CD4-positive, alpha-beta memory T cell (primary cell): Measurements from ENCODE around the gene ANAPC16. TPM values are rescaled to one million over a fixed set of nuclear protein-coding genes. Genes with fewer than 3 reads are reported as not detected.
"Not testable (repeated sequence)": the region's sequence is repeated elsewhere in the genome, so short reads cannot be mapped to it uniquely, and the experiment has no call there.

Experiments used
- CTCF ChIA-PET: fragments of 350-600 bp; sonication (Branson Sonifier 250); formaldehyde crosslinking; loops from one replicate; lab custom pipeline; 2021; ENCODE audit warnings: inconsistent platforms; ENCODE audit not compliant: partially characterized antibody; lab: Charles Lee
- POLR2A ChIA-PET: fragments of 350-600 bp; sonication (Branson Sonifier 250); formaldehyde crosslinking; loops from one replicate; lab custom pipeline; 2021; ENCODE audit not compliant: partially characterized antibody; lab: Charles Lee
- DNase-seq, 5 donors: peaks; one replicate each; pipeline versions ENCODE4 v3.0.0 to v3.0.0-alpha.2; 2020 to 2022; ENCODE audit warnings: mixed read lengths in 1 of 5
- H3K27ac ChIP-seq: one replicate; pipeline ENCODE4 v1.7.0; 2013; ENCODE audit warnings: low read depth, low read length
- H3K27me3 ChIP-seq: 2 replicates; pipeline ENCODE4 v1.7.0; 2013; ENCODE audit warnings: mild to moderate bottlenecking, low read length, moderate library complexity; ENCODE audit not compliant: insufficient read depth
- H3K36me3 ChIP-seq: 2 replicates; pipeline ENCODE4 v1.7.0; 2013; ENCODE audit warnings: mild to moderate bottlenecking, low read length, moderate library complexity; ENCODE audit not compliant: insufficient read depth
- H3K4me1 ChIP-seq: 2 replicates; pipeline ENCODE4 v1.7.0; 2013; ENCODE audit warnings: mild to moderate bottlenecking, low read length, moderate library complexity; ENCODE audit not compliant: insufficient read depth
- H3K4me3 ChIP-seq, 2 donors: one replicate each; pipeline ENCODE4 v1.7.0; 2013; ENCODE audit warnings: low read length in 2 of 2, mild to moderate bottlenecking in 1 of 2
- H3K9me3 ChIP-seq, 2 donors: one replicate each; pipeline ENCODE4 v1.7.0; 2013; ENCODE audit warnings: low read length in 2 of 2, control low read depth in 1 of 2; ENCODE audit not compliant: control insufficient read depth in 1 of 2
- H3K27ac Mint-ChIP-seq, 7 donors: one replicate each; pipeline ENCODE4 v1.8.0; 2020 to 2021; ENCODE audit warnings: mixed read lengths in 7 of 7, mild to moderate bottlenecking in 6 of 7, inconsistent platforms in 3 of 7, moderate library complexity in 3 of 7
- H3K27me3 Mint-ChIP-seq, 2 donors: one replicate each; pipeline ENCODE4 v1.8.0; 2020 to 2021; ENCODE audit warnings: mixed read lengths in 2 of 2
- H3K36me3 Mint-ChIP-seq, 2 donors: one replicate each; pipeline ENCODE4 v1.8.0; 2020 to 2021; ENCODE audit warnings: mixed read lengths in 2 of 2, inconsistent platforms in 1 of 2, mild to moderate bottlenecking in 1 of 2
- H3K4me1 Mint-ChIP-seq, 4 donors: one replicate each; pipeline ENCODE4 v1.8.0; 2020 to 2021; ENCODE audit warnings: mixed read lengths in 4 of 4, mild to moderate bottlenecking in 1 of 4
- H3K4me3 Mint-ChIP-seq, 8 donors: one replicate each; pipeline ENCODE4 v1.8.0; 2020 to 2021; ENCODE audit warnings: mixed read lengths in 8 of 8, mild to moderate bottlenecking in 7 of 8, moderate library complexity in 6 of 8, inconsistent platforms in 3 of 8
- H3K9me3 Mint-ChIP-seq, 8 donors: one replicate each; pipeline ENCODE4 v1.8.0; 2020 to 2021; ENCODE audit warnings: mixed read lengths in 8 of 8, mild to moderate bottlenecking in 5 of 8, inconsistent platforms in 3 of 8, moderate library complexity in 1 of 8
- intact Hi-C: fragments of 100-400 bp; cut with micrococcal nuclease; formaldehyde crosslinking; loops from one replicate; pipeline ENCODE4 v1.15.1; 2023
- polyA plus RNA-seq, 2 donors: library from polyadenylated mRNA; unstranded; fragments of 300-500 nt; fragmentation: Illumina TruSeq; gene quantifications; one replicate each; pipeline ENCODE4 v1.2.3, GENCODE V29; 2021
- total RNA-seq, 2 experiments: library from RNA; stranded (reverse); gene quantifications; one replicate each; pipeline ENCODE4 v1.2.3, GENCODE V29; 2021

Gene ANAPC16
- total and polyA plus RNA-seq, 4 experiments from 2014 or later = 114 to 472 (median 221) TPM

- H3K27ac Mint-ChIP-seq = no peak overlapping the region
- no peak for DNase-seq
- peaks cover 30 to 63% (median 43%) of the 10 kb centered on the region in 4 donors for H3K4me1 Mint-ChIP-seq
- no peaks in the 10 kb centered on the region for H3K27me3 ChIP-seq
- H3K4me3 Mint-ChIP-seq = no peak overlapping the region
- intact Hi-C loops = no loop called here
- peaks cover 13 to 36% of the 10 kb centered on the region in 2 donors for H3K36me3 Mint-ChIP-seq
- no peak overlapping the region for H3K4me3 ChIP-seq
- H3K9me3 Mint-ChIP-seq = no peaks in the 10 kb centered on the region
- H3K9me3 ChIP-seq = no peaks in the 10 kb centered on the region
- no peaks in the 10 kb centered on the region for H3K27me3 Mint-ChIP-seq
- peaks cover 53% of the 10 kb centered on the region for H3K4me1 ChIP-seq
- H3K27ac ChIP-seq = no peak overlapping the region
- ChIA-PET POLR2A (interaction anchor here (0.6 to 2.2 kb wide), 4 partner anchors 76 to 1924 kb away, joined by 3 to 6 read pairs (median 4); partner anchors contain the start of gene DNAJB12), CTCF (interaction anchor here (0.6 to 9.1 kb wide), 20 partner anchors 10 to 310 kb away, joined by 3 to 89 read pairs (median 4); no protein-coding TSS in a partner anchor)
- H3K36me3 ChIP-seq = peaks cover 14% of the 10 kb centered on the region
Measured at GRCh38 chr10:72221278-72221677, 5.5 kb downstream of the ANAPC16 start.

GRCh38 chr10:72223743-72224101 lies 7.9 kb downstream of the ANAPC16 start:
- Mint-ChIP-seq H3K36me3 (peaks cover 13 to 41% of the 10 kb centered on the region in 2 donors), H3K27me3 (no peaks in the 10 kb centered on the region), H3K9me3 (no peaks in the 10 kb centered on the region), H3K4me1 (peaks cover 36 to 57% (median 45%) of the 10 kb centered on the region in 4 donors), H3K27ac (peak overlapping the region; percentile 17 to 91 (median 78)), H3K4me3 (peak overlapping the region in 3 of 8 donors; percentile 22 to 69 (median 44))
- intact Hi-C loops = loop anchor here (1.0 to 2.0 kb wide), 4 partner anchors 97 to 327 kb away; no protein-coding TSS in a partner anchor
- ChIA-PET POLR2A (interaction anchor here (0.6 to 1.7 kb wide), 8 partner anchors 24 to 135 kb away, joined by 3 to 6 read pairs (median 4); partner anchors contain the start of gene SPOCK2), CTCF (interaction anchor here (1.0 to 9.1 kb wide), 12 partner anchors 14 to 327 kb away, joined by 3 to 89 read pairs (median 6); no protein-coding TSS in a partner anchor)
- Histone ChIP-seq H3K4me3 (no peak overlapping the region), H3K27me3 (no peaks in the 10 kb centered on the region), H3K36me3 (peaks cover 21% of the 10 kb centered on the region), H3K27ac (no peak overlapping the region), H3K4me1 (peaks cover 54% of the 10 kb centered on the region), H3K9me3 (no peaks in the 10 kb centered on the region)
- no peak for DNase-seq

- Mint-ChIP-seq H3K36me3 (peaks cover 13 to 38% of the 10 kb centered on the region in 2 donors), H3K27ac (peak overlapping the region in 3 of 7 donors; percentile 60 to 91 (median 78)), H3K4me1 (peaks cover 35 to 55% (median 43%) of the 10 kb centered on the region in 4 donors)
- ChIA-PET CTCF (interaction anchor here (1.0 to 9.1 kb wide), 12 partner anchors 14 to 328 kb away, joined by 3 to 89 read pairs (median 6); no protein-coding TSS in a partner anchor), POLR2A (interaction anchor here (0.6 to 1.7 kb wide), 9 partner anchors 8 to 136 kb away, joined by 3 to 6 read pairs (median 3); partner anchors contain the start of genes ANAPC16, ASCC1 and SPOCK2)
- DNase-seq, H3K9me3 Mint-ChIP-seq, H3K27me3 ChIP-seq, H3K4me3 Mint-ChIP-seq, H3K4me3 ChIP-seq, H3K27ac ChIP-seq, H3K27me3 Mint-ChIP-seq, H3K9me3 ChIP-seq, intact Hi-C loops: not testable (repeated sequence)
- Histone ChIP-seq H3K4me1 (peaks cover 54% of the 10 kb centered on the region), H3K36me3 (peaks cover 21% of the 10 kb centered on the region)
Measured at GRCh38 chr10:72224191-72224590, 8.4 kb downstream of the ANAPC16 start.

GRCh38 chr10:72226418-72227027 lies 10.7 kb downstream of the ANAPC16 start:
- no peak overlapping the region for H3K4me3 ChIP-seq
- peaks cover 56% of the 10 kb centered on the region for H3K4me1 ChIP-seq
- H3K27ac ChIP-seq = peak overlapping the region; percentile 15
- ChIA-PET CTCF (interaction anchor here (0.9 to 9.1 kb wide), 8 partner anchors 11 to 178 kb away, joined by 3 to 89 read pairs (median 10); no protein-coding TSS in a partner anchor), POLR2A (interaction anchor here (0.7 to 1.8 kb wide), 3 partner anchors 10 to 34 kb away, joined by 3 to 5 read pairs (median 4); partner anchors contain the start of gene ASCC1)
- H3K4me1 Mint-ChIP-seq = peaks cover 37 to 61% (median 47%) of the 10 kb centered on the region in 4 donors
- no peaks in the 10 kb centered on the region for H3K27me3 Mint-ChIP-seq
- peaks cover 13 to 47% of the 10 kb centered on the region in 2 donors for H3K36me3 Mint-ChIP-seq
- H3K27ac Mint-ChIP-seq = peak overlapping the region; percentile 1 to 79 (median 72)
- H3K36me3 ChIP-seq = peaks cover 44% of the 10 kb centered on the region
- H3K9me3 Mint-ChIP-seq = no peaks in the 10 kb centered on the region
- H3K9me3 ChIP-seq = no peaks in the 10 kb centered on the region
- intact Hi-C loops = no loop called here
- peak overlapping the region in 3 of 8 donors; percentile 12 to 43 (median 17) for H3K4me3 Mint-ChIP-seq
- no peak for DNase-seq
- H3K27me3 ChIP-seq = no peaks in the 10 kb centered on the region

- POLR2A ChIA-PET = no interaction called here
- peaks cover 52% of the 10 kb centered on the region for H3K4me1 ChIP-seq
- no peaks in the 10 kb centered on the region for H3K27me3 ChIP-seq
- H3K27ac ChIP-seq = no peak overlapping the region
- Mint-ChIP-seq H3K36me3 (peaks cover 11 to 46% of the 10 kb centered on the region in 2 donors), H3K27me3 (no peaks in the 10 kb centered on the region), H3K4me3 (no peak overlapping the region), H3K27ac (peak overlapping the region in 4 of 7 donors; percentile 19 to 79 (median 36)), H3K9me3 (no peaks in the 10 kb centered on the region), H3K4me1 (peaks cover 34 to 58% (median 45%) of the 10 kb centered on the region in 4 donors)
- intact Hi-C loops = no loop called here
- no peak for DNase-seq
- H3K4me3 ChIP-seq = no peak overlapping the region
- CTCF ChIA-PET = interaction anchor here (1.2 to 3.4 kb wide), 3 partner anchors 10 to 100 kb away, joined by 3 to 18 read pairs (median 5); no protein-coding TSS in a partner anchor
- no peaks in the 10 kb centered on the region for H3K9me3 ChIP-seq
- peaks cover 46% of the 10 kb centered on the region for H3K36me3 ChIP-seq
Measured at GRCh38 chr10:72227826-72228225, 12.0 kb downstream of the ANAPC16 start.

GRCh38 chr10:72228318-72228751 lies 12.5 kb downstream of the ANAPC16 start:
- H3K27ac Mint-ChIP-seq = peak overlapping the region in 6 of 7 donors; percentile 19 to 83 (median 56)
- Histone ChIP-seq H3K27ac (no peak overlapping the region), H3K9me3 (no peaks in the 10 kb centered on the region), H3K4me1 (peaks cover 47% of the 10 kb centered on the region), H3K4me3 (no peak overlapping the region), H3K27me3 (no peaks in the 10 kb centered on the region), H3K36me3 (peaks cover 51% of the 10 kb centered on the region)
- POLR2A ChIA-PET = interaction anchor here (0.6 to 1.7 kb wide), 7 partner anchors 10 to 332 kb away, joined by 3 to 6 read pairs (median 3); partner anchors contain the start of genes ANAPC16 and ASCC1
- H3K36me3 Mint-ChIP-seq = peaks cover 15 to 51% of the 10 kb centered on the region in 2 donors
- CTCF ChIA-PET = interaction anchor here (0.8 to 3.4 kb wide), 6 partner anchors 10 to 180 kb away, joined by 3 to 18 read pairs (median 6); no protein-coding TSS in a partner anchor
- intact Hi-C loops = no loop called here
- H3K27me3 Mint-ChIP-seq = no peaks in the 10 kb centered on the region
- peaks cover 33 to 53% (median 45%) of the 10 kb centered on the region in 4 donors for H3K4me1 Mint-ChIP-seq
- H3K4me3 Mint-ChIP-seq = peak overlapping the region in 1 of 8 donors; percentile 38
- DNase-seq = no peak
- H3K9me3 Mint-ChIP-seq = no peaks in the 10 kb centered on the region
